Embryonic facial prominence (tissue), 1 donor: ENCODE data around the gene KRT79.

Experiments used
- DNase-seq: peaks from one replicate; pipeline ENCODE4 v3.0.0-alpha.2; 2016; ENCODE audit errors: extremely low spot score

The KRT79 gene

DNA sequence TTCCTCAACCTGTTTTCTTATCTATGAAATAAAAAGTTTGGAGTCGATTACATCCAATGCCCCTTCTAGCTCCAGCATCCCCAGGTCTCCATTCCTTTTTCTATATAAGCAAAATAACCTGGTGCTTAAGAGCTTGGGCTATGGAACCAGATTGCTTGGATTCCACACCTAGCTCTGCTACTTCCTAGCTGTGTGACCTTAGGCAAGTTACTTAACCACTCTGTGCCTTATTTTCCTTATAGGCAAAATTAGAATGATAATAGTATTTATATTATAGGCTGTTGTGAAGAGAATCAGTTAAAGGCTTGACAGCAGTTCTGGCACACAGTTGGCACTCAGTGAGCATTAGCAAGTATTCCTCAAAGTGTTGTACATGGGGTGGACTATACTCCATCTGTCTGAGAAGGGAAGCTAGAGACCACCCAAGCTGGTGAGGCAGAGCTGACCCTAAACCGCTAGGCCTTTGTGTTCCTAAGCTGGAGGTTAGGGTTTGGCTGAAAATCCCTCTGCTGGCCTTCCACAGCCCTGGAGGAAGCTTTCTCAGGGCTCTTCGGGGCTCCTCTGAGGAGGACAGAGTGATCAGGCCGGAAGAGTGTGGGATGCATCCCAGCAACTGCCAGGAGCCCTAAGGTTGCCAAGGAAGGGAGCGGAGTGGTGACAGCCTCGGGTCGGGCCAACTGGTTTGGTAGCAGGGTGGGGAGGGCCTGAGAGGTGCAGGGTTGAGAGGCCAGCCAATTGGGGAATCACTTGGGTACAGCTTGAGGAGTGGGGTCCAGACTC, 14.2 kb downstream of the KRT79 start:
- DNase-seq, result no peak

DNA sequence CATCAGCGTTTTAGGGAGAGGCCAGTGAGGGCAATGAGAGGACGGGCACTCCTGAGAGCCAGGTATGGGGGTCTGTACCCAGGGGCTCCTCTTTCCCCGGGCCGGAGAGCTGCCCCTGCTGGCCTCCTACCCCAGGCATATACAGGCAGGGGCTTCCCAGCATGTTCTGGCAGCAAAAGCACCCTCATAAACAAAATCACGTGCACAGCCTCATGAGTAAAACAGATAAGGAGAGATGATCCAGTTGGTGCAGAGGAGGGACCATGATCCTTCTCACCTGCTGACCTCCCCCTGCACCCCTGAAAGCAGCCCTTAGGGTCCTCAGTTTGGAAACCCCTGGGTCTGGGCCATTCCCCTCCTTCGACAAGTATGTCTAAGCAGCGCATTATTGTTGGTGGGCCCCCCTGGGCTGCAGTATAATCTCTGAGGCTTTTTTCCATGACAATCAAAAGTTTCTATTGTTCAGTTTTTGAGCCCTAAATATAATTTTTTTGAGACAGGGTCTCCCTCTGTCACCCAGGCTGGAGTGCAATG, 15.2 kb downstream of the KRT79 start:
- DNase-seq, result no peak

DNA sequence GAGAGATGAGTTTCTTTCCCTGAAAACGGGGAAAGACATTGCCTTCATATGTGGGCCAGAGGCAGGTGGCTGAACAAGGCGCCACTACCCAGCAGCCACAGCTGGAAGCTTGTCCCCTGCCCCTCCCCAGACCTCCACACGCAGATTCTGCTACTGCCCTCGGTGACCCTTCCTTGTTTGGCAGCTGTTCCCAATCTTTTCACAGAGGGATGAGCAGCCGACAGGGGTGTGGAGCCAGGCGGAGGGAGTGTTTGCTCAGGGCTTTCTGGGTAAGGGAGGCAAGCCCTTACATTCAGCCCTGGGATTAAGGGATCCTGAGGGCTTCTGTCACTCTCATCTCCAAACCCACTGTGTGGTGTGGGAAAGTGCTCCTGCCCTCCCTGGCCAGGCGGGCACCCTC, 15.7 kb downstream of the KRT79 start:
- DNase-seq, result no peak

DNA sequence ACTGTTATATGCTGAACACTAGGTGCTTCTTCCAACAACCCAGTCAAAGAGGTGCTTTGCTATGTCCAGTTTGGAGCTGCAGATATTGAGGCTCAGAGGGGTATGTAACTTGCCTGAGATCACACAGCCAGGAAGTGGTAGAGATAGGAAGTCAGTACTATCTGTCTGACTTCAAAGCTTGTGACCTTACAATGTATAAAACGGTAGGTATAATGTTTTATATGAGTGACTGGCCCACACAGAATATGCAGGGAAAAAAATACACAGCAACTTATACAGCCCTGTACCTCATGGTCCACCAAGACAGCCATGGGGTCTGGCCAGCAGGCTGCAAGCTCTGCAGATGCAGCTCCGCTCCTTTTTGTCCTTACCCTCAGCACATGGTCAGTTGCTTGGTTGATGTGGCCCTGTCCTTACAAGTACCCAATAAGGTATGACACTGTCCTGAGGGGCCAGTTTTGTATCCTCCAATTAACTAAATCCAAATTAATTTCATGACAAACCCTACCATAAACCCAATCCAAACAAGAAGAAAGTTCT, 16.3 kb downstream of the KRT79 start:
- no peak for DNase-seq

DNA sequence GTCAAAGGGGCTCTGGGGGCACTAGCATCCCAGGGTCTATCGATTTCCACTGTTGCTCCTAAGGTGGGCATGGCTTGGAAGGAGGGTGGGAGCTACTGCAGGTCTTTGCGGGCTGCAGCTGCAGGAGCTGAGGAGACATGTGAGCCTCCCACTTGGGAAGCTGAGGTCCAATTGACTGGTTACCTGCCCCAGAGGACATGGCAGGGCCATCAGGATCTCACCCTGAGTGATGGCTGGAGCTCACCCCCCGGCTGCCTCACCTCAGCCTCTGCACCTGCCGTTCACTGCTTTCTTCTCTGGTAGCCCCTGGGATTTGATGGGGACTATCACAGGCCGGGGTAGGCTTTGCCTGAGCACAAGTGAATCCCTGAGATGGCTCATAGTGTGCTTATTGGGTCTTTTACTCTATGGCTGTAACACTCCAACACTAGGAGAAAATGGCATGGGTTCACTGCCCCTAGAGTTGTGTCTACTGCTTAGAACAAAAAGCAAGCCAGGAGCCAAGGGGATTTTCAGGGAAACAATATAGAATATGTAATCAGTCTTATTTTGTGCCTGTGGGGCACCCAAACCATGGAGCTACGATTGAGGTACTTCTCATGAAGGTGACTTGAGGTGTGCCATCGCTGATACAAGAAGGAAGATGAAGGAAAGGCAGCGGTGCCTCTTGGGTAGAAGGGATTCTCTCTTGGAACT, 17.0 kb downstream of the KRT79 start:
- DNase-seq, result no peak

DNA sequence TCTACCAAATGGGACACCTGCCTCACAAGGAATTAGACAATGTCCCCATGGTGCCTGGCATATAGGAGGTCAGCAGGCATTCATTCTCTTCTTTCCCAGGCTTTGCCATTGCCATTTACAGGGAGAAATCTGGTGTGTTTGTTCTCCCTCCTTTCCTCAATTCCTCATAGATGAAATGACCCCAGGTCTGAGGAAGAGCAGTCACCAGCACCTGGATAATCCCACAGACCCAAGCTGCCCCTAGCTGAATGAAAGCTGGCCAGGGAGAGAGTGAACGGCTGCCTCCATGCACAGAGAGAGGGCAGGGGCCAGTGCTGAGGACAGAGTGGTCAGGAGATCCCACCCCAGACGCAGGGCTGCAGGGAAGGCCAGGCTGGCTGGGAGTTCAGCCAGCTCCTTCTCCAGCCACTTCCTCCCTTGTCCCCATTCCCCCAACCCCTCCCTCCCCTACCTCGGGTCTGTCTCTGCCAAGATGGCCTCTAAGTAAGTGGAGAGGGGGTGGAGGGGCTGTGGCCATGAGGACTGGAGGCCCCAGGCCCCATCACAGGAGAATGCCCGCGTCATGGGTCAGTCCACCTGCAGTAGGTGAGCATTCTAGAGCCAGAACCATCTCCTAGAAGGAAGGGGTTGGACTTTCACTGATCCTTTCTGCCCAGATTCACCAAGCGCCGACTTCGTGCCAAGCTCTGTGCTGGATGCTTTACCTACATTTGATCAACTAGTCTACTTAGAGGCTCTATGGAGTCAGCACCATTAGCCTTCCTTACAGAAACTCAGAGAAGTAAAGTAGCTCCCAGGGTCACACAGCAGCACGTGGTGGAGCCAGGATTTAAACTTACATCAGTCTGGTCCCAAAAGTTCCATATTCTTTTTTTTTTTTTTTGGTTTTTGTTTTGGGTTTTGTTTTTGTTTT, 18.2 kb downstream of the KRT79 start:
- DNase-seq, result no peak

DNA sequence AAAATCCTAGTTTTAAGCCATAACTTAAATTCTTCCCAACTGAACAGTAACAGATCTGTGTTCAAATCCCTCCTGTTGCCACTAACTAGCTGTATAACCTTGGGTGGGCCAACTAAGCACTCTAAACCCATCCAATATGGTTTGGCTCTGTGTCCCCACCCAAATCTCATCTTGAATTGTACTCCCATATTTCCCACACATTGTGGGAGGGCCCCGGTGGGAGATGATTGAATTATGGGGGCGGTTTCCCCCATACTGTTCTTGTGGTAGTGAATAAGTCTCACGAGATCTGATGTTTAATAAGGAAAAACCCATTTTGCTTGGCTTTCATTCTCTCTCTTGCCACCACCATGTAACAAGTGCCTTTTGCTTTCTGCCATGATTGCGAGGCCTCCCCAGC, 18.9 kb downstream of the KRT79 start:
- no peak for DNase-seq

DNA sequence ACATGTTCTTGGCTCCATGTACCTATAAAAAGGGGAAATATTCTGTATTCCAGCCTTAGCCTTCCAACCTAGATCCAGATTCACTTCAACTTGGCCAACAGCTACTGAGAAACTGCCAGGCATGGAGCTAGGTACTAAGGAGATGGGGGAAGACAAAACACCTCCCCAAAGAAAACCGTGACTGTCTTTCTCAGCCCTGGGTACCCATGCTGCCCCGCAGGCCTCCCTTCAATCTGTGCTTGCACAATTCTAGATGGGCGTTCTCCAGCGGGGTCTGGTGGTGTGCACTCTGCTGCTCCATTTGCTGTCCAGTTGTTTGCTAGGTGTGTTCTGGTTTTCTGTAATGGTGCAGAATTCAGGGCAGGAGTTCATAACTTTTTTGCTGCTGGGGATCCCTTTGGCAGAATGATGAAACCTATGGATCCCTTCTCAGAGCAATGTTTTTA, 19.4 kb downstream of the KRT79 start:
- no peak for DNase-seq

DNA sequence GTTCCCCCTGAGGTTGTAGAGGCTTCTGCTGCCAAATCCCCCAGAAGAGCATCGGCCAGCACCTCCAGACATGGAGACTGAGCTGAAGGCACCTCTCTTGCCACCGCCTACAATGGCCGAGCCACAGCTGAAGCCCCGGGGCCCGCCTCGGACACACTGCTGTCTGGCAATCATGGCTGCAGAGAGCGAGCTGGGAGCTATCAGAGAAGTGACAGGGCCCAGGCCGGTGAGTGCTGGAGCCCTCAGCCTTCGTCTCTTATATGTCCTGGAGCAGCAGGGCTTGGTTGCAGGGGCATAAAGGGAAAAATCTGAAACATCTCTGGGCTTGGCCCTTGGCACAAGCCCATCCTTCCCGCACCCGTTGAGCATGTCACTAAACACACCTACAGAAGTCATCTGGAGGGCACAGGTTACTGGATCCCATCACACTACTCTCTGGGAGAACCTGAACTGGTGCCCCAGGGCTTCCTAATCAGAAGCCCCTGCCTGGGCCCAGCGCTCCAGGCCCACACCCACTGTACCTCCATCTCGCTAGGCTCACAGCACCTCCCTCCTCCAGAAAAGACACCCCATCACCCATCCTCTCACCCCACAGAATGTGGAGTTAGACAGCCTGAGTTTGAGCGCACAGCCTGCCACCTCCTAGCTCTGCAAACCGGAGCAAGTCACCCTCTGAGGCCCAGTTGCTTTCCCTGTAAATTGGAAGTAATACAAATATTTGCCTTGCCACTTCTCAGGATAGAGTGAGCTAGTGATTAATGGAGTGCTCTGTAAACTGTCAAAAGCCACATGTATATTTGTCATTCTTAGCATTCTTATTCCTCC, 20.0 kb downstream of the KRT79 start, which contains the start of gene KRT4:
KRT4 (minus strand) TSS at position 232 of the 825 bp plus-strand sequence; CDS start at position 174, 58 bp downstream.
- DNase-seq, result no peak

DNA sequence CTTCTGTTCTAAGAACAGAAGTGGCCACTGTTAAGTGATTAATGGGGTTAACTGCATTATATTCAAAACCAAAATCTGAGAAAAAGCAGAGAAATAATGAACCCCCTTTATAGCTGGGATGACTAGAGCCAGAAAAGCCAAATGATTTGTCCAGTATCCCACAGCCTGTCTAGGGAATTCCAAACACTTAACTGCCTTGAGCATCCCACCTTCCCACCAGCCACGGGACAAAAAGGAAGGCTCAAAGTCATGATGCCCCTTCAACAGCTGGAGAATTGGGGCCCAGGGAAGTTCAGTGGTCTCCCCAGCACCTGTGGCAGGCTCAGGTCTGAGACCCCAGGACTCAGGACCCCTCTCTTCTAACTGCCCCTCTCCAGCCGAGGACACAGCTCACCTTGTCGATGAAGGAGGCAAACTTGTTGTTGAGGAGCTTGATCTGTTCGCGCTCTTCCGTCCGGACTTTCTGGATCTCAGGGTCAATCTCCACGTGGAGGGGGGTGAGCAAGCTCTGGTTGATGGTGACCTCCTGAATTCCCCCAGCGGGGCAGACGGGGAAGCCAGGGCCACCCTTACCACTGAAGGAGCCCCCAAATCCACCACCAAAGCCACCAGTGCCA, 20.8 kb downstream of the KRT79 start:
- DNase-seq, result no peak

DNA sequence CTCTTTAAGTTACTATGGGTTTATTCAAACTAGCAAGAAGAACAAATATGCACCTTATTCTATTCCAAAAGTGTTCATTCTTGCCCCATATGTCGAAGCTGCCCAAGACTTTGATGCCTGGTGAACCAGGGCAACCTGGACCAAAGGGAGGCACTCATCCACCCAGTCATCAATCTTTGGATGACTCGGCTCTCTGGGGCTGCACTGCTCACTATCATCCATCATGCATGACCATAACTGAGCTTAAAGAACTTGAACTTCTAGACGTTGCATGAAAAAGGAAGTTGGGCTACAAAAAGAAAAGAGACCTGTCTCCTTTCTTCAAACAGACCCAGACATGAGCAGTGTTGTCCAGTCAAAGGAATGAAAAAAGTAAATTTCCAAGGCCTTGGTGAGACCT, 21.4 kb downstream of the KRT79 start:
- DNase-seq, result no peak

DNA sequence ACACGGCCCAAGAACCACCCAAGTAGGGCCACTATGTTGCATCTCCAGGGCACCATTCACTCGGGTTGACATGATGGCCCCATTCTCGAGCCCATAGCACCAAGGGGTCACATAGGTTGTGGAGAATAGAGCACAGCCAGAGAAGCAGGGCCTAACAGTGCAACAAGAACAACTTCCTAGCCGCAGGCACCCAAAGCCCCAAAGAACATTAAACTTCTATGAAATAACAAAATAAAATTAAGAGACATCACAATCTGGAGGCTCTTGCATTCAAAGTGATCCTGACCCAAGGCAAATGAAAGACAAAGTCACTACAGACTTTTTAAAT, 22.1 kb downstream of the KRT79 start:
- no peak for DNase-seq

DNA sequence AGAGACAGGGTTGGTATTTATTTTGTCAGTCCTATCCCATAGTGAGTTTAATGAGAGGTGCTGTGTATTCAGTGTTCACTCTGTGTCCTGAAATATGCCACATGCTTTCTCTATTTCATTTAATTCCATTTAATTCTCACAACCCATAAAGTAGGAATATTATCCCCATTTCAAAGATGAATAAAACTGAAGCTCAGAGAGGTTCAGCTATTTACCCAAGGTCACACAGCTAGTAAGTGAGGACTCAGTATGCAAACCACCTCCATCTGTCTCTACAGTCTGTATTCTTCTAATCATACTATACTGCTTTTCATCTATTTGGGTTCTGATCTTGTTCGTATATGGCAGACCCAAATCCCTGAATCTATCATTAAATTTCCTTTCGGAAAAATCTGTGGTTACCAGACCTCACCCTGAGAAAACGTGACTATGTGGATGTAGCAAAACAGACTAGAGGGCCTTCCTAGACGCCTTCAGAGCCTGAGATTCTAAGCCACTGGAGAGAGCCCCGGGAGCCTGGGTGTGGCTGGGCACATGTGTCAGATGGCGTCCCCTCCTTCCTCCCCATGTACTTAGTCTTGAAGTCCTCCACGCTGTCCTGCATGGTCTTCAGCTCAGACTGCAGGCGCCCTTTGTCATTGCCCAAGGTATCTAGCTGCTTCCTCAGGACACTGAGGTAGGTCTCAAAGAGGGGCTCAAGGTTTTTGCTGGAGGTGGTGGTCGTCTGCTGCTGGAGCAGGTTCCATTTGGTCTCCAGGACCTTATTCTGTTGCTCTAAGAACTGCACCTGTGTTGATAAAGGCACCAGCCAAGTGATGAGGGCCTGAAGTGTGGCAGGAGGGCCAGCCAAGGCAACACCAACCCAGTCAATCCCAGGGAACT, 22.7 kb downstream of the KRT79 start:
- DNase-seq, result no peak

DNA sequence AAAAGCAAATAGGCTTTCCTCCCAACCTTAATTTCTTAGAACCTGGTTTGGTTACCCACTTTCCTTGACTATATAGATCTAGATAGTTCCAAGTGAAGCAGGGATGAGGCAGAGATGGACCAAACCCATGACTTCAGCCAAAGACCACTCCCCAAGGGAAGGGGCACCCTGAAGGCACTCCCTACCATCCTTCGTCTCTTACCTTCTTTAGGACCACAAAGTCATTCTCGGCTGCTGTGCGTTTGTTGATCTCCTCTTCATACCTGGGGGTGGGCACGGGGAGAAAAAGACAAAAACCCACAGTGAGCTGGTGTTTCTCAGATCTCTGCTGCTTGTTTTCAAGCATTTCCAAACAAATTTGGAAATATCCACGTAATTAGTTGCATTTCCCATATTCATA, 23.6 kb downstream of the KRT79 start:
- no peak for DNase-seq

DNA sequence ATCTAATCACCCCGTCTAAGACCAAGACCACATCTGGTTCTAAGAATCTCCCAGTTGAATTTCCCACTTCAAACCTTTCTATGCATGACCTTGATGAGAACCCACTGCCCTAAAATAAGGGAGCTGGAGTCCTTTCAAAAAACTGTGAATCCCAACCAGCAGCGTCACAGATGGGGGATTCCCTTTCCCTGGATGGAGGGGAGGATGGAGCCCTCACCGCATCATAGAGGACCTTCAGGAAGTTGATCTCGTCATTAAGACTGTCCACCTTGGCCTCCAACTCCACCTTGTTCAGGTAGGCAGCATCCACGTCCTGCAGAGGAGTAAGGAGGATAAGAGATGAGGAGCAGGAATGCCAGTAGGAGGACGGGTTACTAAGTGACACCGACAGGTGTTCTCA, 24.9 kb downstream of the KRT79 start:
- DNase-seq, result no peak

DNA sequence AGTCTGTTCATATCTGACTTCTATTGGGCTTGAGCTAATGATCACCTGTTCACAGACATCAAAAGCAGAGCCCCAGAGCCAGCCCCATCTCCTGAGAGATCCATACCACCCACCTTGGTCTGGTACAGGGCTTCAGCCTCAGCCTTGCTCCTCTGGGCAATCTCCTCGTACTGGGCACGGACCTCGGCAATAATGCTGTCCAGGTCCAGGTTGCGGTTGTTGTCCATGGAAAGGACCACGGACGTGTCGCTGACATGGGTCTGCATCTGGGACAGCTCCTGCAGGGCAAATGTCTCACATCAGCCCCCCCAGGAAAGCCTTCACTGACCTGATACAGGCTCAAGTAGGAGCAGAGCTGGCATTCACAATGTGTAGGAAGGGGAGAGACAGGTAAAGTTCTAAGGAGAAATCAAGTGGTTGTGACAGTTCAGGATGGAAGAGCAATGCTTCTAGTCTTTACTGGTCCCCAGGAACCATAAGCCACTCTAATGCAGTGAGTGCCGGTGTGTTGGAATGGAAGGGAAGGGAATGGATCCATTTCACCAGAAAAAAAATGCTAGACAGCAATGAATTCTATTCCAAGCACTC, 25.4 kb downstream of the KRT79 start:
- DNase-seq, result no peak

DNA sequence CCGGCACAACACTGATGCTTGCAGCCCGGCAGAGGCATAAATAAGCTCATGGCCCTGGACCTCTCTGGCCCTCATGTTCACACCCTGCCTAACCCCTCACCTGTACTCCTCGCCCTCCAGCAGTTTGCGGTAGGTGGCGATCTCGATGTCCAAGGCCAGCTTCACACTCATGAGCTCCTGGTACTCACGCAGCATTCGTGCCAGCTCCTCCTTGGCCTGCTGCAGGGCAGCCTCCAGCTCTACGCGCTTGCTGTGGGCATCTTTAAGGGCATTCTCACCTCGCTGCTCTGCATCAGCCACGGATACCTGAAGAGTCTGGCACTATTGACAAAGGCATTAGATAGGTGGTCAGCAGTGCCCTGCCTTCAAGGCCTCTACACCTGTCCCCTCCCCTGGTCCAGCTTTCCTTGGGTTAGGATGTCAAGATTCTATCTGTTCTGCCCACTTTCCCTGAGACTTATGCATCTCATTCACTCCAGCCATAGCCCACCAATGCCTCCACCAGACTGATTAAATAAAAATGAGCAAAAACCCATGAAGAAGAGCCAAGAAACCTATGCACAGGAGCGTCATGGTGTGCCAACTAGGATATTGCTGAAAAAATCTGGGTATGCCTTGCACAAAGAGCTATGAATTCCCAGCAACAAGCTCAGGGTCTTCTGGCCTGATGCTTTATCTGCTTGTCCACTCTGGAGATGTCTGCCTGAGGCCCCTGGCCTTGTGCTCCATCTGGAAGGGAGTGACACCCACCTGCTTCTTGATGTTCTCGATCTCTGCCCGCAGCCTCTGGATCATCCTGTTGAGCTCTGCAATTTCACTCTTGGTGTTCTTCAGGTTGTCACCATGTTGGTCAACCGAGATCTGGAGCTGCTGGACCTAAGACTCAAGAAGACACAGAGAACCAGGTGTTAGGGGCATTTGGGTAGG, 26.3 kb downstream of the KRT79 start:
- DNase-seq, result no peak
